ENCODE data around the gene RB1.

The RB1 gene

GRCh38 chr13:48393698-48394085, 90.1 kb downstream of the RB1 start:
- TF ChIP-seq REST (IDR thresholded peaks at IDR 0.05; ENCODE audit: insufficient read depth in 1 of 2, low read depth in 2 of 2, low read length in 2 of 2) (no peak), SIN3A (IDR thresholded peaks at IDR 0.05; ENCODE audit: borderline replicate concordance, insufficient read depth, low read length) (no peak), TAF1 (IDR thresholded peaks at IDR 0.05; ENCODE audit: borderline replicate concordance, insufficient read depth, low read length) (no peak), FOXP2 (optimal IDR thresholded peaks at IDR 0.05; ENCODE audit: borderline replicate concordance, extremely low read depth, extremely low read length, insufficient read depth) (no peak)

GRCh38 chr13:48397744-48398143, 94.2 kb downstream of the RB1 start:
- no peak for TF ChIP-seq TAF1 (IDR thresholded peaks at IDR 0.05; ENCODE audit: borderline replicate concordance, insufficient read depth, low read length)
- no peak for TF ChIP-seq FOXP2 (optimal IDR thresholded peaks at IDR 0.05; ENCODE audit: borderline replicate concordance, extremely low read depth, extremely low read length, insufficient read depth)
- no peak for TF ChIP-seq SIN3A (IDR thresholded peaks at IDR 0.05; ENCODE audit: borderline replicate concordance, insufficient read depth, low read length)
- no peak for TF ChIP-seq REST (IDR thresholded peaks at IDR 0.05; ENCODE audit: insufficient read depth in 1 of 2, low read depth in 2 of 2, low read length in 2 of 2)
- no peak for TF ChIP-seq POLR2AphosphoS5 (IDR thresholded peaks at IDR 0.05; ENCODE audit: low read depth, low read length)

GRCh38 chr13:48398450-48399095, 95.0 kb downstream of the RB1 start:
- TF ChIP-seq TAF1 (IDR thresholded peaks at IDR 0.05; ENCODE audit: borderline replicate concordance, insufficient read depth, low read length) (no peak), SIN3A (IDR thresholded peaks at IDR 0.05; ENCODE audit: borderline replicate concordance, insufficient read depth, low read length) (no peak)

- TF ChIP-seq FOXP2 (optimal IDR thresholded peaks at IDR 0.05; ENCODE audit: borderline replicate concordance, extremely low read depth, extremely low read length, insufficient read depth) (no peak), SIN3A (IDR thresholded peaks at IDR 0.05; ENCODE audit: borderline replicate concordance, insufficient read depth, low read length) (no peak), POLR2AphosphoS5 (IDR thresholded peaks at IDR 0.05; ENCODE audit: low read depth, low read length) (no peak), REST (IDR thresholded peaks at IDR 0.05; ENCODE audit: insufficient read depth in 1 of 2, low read depth in 2 of 2, low read length in 2 of 2) (no peak)
Measured at GRCh38 chr13:48400090-48400694, 96.6 kb downstream of the RB1 start.

GRCh38 chr13:48400850-48401291, 97.3 kb downstream of the RB1 start:
- TF ChIP-seq REST (IDR thresholded peaks at IDR 0.05; ENCODE audit: insufficient read depth in 1 of 2, low read depth in 2 of 2, low read length in 2 of 2) (no peak), FOXP2 (optimal IDR thresholded peaks at IDR 0.05; ENCODE audit: borderline replicate concordance, extremely low read depth, extremely low read length, insufficient read depth) (no peak), SIN3A (IDR thresholded peaks at IDR 0.05; ENCODE audit: borderline replicate concordance, insufficient read depth, low read length) (no peak), POLR2AphosphoS5 (IDR thresholded peaks at IDR 0.05; ENCODE audit: low read depth, low read length) (no peak), TAF1 (IDR thresholded peaks at IDR 0.05; ENCODE audit: borderline replicate concordance, insufficient read depth, low read length) (no peak)

Measured in PFSK-1 (cell line).